Measurements from ENCODE around the gene MGAT1. TPM values are rescaled to one million over a fixed set of nuclear protein-coding genes. Genes with fewer than 3 reads are reported as not detected.

The MGAT1 gene
- total and polyA plus RNA-seq, 2 of the 8 experiments (the other 6 are each of a cell fraction or from before 2014, with no cell fraction given) = 66.8 to 77.0 TPM

DNA sequence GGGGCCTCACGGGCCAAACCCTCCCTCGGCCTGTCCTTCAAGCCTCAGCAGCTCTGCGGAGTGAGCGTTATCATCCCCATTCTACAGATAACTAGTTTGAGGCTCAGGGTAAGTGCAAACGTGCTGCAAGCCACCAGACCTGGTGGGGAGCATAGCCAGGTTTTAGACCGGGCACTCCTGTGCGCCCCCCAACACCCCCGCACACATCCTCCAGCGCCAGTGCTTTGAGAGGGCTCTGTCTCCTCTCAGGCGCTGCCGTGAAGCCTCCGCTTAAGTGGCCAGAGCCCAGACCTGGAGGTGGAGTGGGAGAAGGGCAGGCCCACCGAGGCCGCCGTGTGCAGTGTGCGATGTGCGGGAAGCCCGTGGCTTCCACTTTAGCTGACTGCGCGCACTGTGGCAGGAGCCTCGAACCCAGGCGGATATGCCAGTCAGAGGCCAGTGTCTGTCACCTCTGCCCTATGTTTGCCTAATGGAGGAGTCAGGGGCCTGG lies 1.6 kb upstream of the MGAT1 start:
- 92% methylated on average over 22 of the region's 22 CpGs; no CpG with 5 or more reads in 1 of the 2 experiments for WGBS, 2 experiments (ENCODE audit: extremely low coverage in 1 of 2, insufficient coverage in 1 of 2, insufficient read length in 1 of 2, insufficient replicate concordance in 2 of 2, low coverage in 1 of 2, low lambda C conversion rate in 2 of 2, missing lambda C conversion rate in 1 of 2)
- ChIA-PET CTCF (ENCODE audit: partially characterized antibody) (interaction anchor here (0.5 to 6.4 kb wide), 2 partner anchors 17 to 140 kb away, joined by 3 to 99 read pairs; no protein-coding TSS in a partner anchor), POLR2A (ENCODE audit: partially characterized antibody) (interaction anchor here (1.0 to 4.9 kb wide), 6 partner anchors 10 to 53 kb away, joined by 3 to 37 read pairs (median 4); no protein-coding TSS in a partner anchor)
- peak overlapping the region; percentile 36; the same call in 1 of the 2 replicates for H3K18ac ChIP-seq (ENCODE audit: extremely low read depth, low read length)
- DNase-seq (ENCODE audit: low read depth in 1 of 2, low spot score in 2 of 2) (no peak), FAIRE-seq (no peak)
- no peak overlapping the region for H2BK15ac ChIP-seq (ENCODE audit: low read length)
- H3K9me3 ChIP-seq (ENCODE audit: insufficient read depth in 2 of 2, low read depth in 1 of 2, low read length in 1 of 2) = no peaks in the 10 kb centered on the region
- H3K4me1 ChIP-seq (replicated peaks in 1 of 4; ENCODE audit: control insufficient read depth in 3 of 4, insufficient read depth in 4 of 4, low read length in 3 of 4) = peaks cover 9 to 34% (median 17%) of the 10 kb centered on the region in 4 experiments
- H3K14ac ChIP-seq (ENCODE audit: insufficient read length) = no peak overlapping the region
- no peak overlapping the region for H2AFZ ChIP-seq (ENCODE audit: low read length)
- H3K4me2 ChIP-seq (ENCODE audit: insufficient read depth in 1 of 2, low read depth in 2 of 2, low read length in 2 of 2) = peak overlapping the region in 1 of 2 experiments; percentile 70; a peak in 1 of 4 replicates
- H4K8ac ChIP-seq (ENCODE audit: extremely low read depth, insufficient read depth, low read length) = peak overlapping the region; percentile 9; the same call in 1 of the 2 replicates
- H3K79me2 ChIP-seq (ENCODE audit: control insufficient read depth in 1 of 2, insufficient read depth in 2 of 2, low read length in 2 of 2) = peaks cover 25 to 62% of the 10 kb centered on the region in 2 experiments
- H3K79me1 ChIP-seq (ENCODE audit: low read depth, low read length) = peaks cover 25% of the 10 kb centered on the region
- peak overlapping the region; percentile 89; the same call in 1 of the 2 replicates for H2BK5ac ChIP-seq (ENCODE audit: low read depth, low read length)
- 0 out of 2 replicates have a peak overlapping the region, but pooled peaks have one; percentile 20 for H2BK12ac ChIP-seq (ENCODE audit: low read depth, low read length)
- H2BK120ac ChIP-seq (replicated peaks; ENCODE audit: low read depth, low read length) = no peak overlapping the region
- H2BK20ac ChIP-seq (ENCODE audit: low read length) = no peak overlapping the region
- H4K5ac ChIP-seq (ENCODE audit: insufficient read length, low read depth, low read length) = peak overlapping the region; percentile 9
- 0 out of 8 replicates have a peak, but pooled peaks cover 0 to 3% (median 0%) of the 10 kb centered on the region in 4 experiments for H3K36me3 ChIP-seq (ENCODE audit: control insufficient read depth in 2 of 4, insufficient read depth in 4 of 4, low read length in 3 of 4)
- no peaks in the 10 kb centered on the region; the same call in 1 of the 2 replicates for H3K23me2 ChIP-seq (ENCODE audit: low read depth, low read length)
- H4K20me1 ChIP-seq (replicated peaks in 1 of 2; ENCODE audit: control insufficient read depth in 1 of 2, insufficient read depth in 2 of 2, low read length in 2 of 2) = peaks cover 20 to 22% of the 10 kb centered on the region in 2 experiments
- no peak overlapping the region for H3K27ac ChIP-seq (ENCODE audit: low read depth, low read length)
- H3K9ac ChIP-seq (replicated peaks in 1 of 4; ENCODE audit: extremely low read depth in 1 of 4, low read depth in 3 of 4, low read length in 3 of 4) = no peak overlapping the region; a peak in 1 of 7 replicates
- H4K91ac ChIP-seq (replicated peaks; ENCODE audit: insufficient read length, low read length) = no peak overlapping the region
- no peaks in the 10 kb centered on the region for H3K27me3 ChIP-seq (replicated peaks in 1 of 4; ENCODE audit: control insufficient read depth in 3 of 4, extremely low read depth in 1 of 4, insufficient read depth in 3 of 4, low read length in 3 of 4)
- no peak overlapping the region for H3K23ac ChIP-seq (ENCODE audit: insufficient read length)
- no peak overlapping the region for H3K4me3 ChIP-seq (ENCODE audit: extremely low read depth in 1 of 4, insufficient read depth in 2 of 4, low read depth in 3 of 4, low read length in 4 of 4)
- 0 out of 2 replicates have a peak overlapping the region, but pooled peaks have one; percentile 16 for H2AK5ac ChIP-seq (ENCODE audit: low read depth, low read length)
- no peak overlapping the region for H3K56ac ChIP-seq (replicated peaks; ENCODE audit: insufficient read length, low read depth, low read length)
- H3K4ac ChIP-seq (replicated peaks; ENCODE audit: insufficient read length, low read depth, low read length) = peak overlapping the region; percentile 41
- TF ChIP-seq, protein P1, sequence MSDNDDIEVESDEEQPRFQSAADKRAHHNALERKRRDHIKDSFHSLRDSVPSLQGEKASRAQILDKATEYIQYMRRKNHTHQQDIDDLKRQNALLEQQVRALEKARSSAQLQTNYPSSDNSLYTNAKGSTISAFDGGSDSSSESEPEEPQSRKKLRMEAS (IDR thresholded peaks at IDR 0.05) = no peak
